Right kidney (tissue), 1 donor: ENCODE measurements around the gene PCDHA10.
"Not testable (repeated sequence)": the region's sequence is repeated elsewhere in the genome, so short reads cannot be mapped to it uniquely, and the experiment has no call there.

Experiments used
- DNase-seq: peaks from one replicate; pipeline ENCODE4 v3.0.0-alpha.2; 2016

The PCDHA10 gene

DNA sequence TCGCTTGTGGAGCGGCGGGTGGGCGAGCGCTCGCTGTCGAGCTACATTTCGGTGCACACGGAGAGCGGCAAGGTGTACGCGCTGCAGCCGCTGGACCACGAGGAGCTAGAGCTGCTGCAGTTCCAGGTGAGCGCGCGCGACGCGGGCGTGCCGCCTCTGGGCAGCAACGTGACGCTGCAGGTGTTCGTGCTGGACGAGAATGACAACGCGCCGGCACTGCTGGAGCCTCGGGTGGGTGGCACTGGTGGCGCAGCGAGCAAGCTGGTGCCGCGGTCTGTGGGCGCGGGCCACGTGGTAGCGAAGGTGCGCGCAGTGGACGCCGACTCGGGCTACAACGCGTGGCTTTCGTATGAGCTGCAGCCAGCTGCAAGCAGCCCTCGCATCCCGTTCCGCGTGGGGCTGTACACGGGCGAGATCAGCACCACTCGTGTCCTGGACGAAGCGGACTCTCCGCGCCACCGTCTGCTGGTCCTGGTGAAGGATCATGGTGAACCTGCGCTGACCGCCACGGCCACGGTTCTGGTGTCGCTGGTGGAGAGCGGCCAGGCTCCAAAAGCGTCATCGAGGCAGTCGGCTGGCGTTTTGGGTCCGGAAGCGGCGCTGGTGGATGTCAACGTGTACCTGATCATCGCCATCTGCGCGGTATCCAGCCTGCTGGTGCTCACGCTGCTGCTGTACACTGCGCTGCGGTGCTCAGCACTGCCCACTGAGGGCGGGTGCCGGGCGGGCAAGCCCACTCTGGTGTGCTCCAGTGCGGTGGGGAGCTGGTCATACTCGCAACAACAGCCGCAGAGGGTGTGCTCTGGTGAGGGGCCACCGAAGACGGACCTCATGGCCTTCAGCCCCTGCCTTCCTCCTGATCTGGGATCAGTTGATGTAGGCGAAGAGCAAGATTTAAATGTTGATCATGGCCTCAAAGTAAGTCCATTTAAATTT, 12.6 kb upstream of the PCDHA10 start:
- no peak for DNase-seq

DNA sequence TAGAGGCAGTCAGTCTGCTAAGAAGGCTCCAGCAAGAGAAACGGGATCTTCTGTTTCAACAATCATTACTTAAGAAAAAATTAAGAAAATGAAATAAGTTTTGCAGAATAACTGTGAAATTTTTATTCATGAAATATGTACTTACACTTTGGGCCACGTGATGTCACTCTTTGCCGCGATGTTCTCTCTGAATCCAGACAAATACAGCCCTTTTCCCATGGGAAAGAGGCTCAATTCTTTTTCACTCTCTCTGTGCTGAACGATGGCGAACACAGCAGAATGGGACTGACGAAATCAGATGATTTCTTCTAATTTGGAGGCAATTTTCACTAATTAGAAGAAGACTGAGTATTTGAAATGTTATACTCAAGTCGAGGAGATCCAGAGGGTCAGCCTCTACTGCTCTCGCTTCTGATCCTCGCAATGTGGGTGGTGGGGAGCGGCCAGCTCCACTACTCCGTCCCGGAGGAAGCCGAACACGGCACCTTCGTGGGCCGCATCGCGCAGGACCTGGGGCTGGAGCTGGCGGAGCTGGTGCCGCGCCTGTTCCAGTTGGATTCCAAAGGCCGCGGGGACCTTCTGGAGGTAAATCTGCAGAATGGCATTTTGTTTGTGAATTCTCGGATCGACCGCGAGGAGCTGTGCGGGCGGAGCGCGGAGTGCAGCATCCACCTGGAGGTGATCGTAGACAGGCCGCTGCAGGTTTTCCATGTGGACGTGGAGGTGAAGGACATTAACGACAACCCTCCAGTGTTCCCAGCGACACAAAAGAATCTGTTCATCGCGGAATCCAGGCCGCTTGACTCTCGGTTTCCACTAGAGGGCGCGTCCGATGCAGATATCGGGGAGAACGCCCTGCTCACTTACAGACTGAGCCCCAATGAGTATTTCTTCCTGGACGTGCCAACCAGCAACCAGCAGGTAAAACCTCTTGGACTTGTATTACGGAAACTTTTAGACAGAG, 7.3 kb upstream of the PCDHA10 start, which contains the start of gene PCDHA9:
PCDHA9 (plus strand) TSS at position 244 of the 964 bp plus-strand sequence; CDS start at position 358, 114 bp downstream.
- DNase-seq: not testable (repeated sequence)

DNA sequence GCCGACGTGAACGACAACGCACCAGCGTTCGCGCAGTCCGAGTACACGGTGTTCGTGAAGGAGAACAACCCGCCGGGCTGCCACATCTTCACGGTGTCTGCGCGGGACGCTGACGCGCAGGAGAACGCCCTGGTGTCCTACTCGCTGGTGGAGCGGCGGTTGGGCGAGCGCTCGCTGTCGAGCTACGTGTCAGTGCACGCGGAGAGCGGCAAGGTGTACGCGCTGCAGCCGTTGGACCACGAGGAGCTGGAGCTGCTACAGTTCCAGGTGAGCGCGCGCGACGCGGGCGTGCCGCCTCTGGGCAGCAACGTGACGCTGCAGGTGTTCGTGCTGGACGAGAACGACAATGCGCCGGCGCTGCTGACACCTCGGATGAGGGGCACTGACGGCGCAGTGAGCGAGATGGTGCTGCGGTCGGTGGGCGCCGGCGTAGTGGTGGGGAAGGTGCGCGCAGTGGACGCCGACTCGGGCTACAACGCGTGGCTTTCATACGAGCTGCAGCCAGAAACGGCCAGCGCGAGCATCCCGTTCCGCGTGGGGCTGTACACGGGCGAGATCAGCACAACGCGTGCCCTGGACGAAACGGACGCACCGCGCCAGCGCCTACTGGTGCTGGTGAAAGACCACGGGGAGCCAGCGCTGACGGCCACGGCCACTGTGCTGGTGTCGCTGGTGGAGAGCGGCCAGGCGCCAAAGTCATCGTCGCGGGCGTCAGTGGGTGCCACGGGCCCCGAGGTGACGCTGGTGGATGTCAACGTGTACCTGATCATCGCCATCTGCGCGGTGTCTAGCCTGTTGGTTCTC, 5.7 kb upstream of the PCDHA10 start:
- not testable (repeated sequence) for DNase-seq

DNA sequence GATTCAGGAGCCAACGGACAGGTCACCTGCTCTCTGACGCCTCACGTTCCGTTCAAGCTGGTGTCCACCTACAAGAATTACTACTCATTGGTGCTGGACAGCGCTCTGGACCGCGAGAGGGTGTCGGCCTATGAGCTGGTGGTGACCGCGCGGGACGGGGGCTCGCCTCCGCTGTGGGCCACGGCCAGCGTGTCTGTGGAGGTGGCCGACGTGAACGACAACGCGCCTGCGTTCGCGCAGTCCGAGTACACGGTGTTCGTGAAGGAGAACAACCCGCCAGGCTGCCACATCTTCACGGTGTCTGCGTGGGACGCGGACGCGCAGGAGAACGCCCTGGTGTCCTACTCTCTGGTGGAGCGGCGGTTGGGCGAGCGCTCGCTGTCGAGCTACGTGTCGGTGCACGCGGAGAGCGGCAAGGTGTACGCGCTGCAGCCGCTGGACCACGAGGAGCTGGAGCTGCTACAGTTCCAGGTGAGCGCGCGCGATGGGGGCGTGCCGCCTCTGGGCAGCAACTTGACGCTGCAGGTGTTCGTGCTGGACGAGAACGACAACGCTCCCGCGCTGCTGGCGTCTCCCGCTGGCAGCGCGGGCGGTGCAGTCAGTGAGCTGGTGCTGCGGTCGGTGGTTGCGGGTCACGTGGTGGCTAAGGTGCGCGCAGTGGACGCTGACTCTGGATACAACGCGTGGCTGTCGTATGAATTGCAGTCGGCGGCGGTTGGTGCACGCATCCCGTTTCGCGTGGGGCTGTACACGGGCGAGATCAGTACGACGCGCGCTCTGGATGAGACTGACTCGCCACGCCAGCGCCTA, 1.7 kb downstream of the PCDHA10 start:
- DNase-seq: no peak

DNA sequence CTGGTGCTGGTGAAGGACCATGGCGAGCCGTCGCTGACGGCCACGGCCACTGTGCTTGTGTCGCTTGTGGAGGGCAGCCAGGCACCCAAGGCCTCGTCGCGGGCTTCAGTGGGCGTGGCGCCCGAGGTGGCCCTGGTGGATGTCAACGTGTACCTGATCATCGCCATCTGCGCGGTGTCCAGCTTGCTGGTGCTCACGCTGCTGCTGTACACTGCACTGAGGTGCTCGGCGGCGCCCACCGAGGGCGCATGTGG, 2.2 kb downstream of the PCDHA10 start:
- no peak for DNase-seq

DNA sequence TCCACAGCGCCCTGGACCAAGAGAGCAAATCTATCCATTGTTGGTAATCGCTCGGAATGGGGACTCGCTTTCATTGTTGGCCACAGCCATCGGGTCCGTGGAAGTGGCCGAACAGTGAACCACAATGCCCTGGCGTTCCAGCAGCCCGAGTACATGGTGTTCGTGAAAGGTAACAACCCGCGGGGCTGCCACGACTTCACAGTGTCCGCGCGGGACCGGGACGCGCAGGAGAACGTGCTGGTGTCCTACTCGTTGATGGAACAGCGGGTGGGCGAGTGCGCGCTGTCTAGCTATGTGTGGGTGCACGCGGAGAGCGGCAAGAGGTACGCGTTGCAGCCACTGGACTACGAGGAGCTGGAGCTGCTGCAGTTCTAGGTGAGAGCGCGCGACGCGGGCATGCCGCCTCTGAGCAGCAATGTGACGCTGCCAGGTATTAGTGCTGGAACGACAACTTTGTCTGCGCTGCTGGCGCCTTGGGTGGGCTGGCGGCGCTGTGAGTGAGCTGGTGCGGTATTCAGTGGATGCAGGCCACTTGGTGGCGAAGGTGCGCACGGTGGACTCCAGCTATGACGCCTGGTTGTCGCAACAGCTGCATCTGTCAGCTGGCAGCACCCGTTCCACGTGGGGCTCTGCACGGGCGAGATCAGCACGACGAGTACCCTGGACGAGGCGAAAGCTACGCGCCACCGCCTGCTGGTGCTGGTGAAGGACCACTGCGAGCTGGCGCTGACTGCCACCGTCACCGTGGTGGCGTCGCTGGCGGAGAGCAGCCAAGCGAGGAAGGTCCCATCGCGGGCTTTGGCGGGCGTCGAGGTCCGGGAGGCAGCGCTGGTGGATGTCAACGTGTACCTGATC, 7.0 kb downstream of the PCDHA10 start:
- DNase-seq: no peak

DNA sequence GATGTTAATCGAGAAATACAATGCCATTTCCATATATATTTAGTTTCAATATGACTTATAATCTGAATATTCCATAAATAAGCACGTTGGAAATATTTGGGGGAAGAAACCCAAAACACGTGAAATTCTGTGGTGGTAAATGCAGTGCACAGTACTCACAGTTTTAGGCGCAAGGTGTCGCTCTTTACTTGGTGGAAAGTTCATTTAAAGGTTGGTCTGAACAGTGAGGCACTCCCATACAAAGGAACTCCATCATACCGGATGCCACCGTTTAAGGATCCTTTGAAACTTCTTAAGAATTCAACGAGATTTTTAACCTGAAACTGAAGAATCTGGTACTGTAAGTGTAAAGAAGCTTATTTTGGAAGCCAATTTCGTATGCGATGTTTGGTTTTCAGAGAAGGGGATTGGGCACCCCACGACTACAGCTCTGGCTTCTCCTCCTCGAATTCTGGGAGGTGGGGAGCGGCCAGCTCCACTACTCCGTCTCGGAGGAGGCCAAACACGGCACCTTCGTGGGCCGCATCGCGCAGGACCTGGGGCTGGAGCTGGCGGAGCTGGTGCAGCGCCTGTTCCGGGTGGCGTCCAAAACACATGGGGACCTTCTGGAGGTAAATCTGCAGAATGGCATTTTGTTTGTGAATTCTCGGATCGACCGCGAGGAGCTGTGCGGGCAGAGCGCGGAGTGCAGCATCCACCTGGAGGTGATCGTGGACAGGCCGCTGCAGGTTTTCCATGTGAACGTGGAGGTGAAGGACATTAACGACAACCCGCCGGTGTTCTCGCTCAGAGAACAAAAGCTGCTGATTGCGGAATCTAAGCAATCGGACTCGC, 13.2 kb downstream of the PCDHA10 start, which contains the start of gene PCDHA11:
PCDHA11 (plus strand) TSS at position 237 of the 834 bp plus-strand sequence; CDS start at position 384, 147 bp downstream.
- DNase-seq: no peak

DNA sequence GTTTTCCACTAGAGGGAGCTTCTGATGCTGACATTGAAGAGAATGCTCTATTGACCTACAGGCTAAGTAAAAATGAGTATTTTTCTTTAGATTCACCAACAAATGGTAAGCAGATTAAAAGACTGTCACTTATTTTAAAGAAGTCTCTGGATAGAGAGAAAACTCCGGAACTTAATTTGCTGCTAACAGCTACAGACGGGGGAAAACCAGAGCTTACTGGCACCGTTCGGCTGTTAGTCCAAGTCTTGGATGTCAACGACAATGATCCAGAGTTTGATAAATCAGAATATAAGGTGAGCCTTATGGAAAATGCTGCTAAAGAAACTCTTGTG, 13.8 kb downstream of the PCDHA10 start:
- DNase-seq: no peak

DNA sequence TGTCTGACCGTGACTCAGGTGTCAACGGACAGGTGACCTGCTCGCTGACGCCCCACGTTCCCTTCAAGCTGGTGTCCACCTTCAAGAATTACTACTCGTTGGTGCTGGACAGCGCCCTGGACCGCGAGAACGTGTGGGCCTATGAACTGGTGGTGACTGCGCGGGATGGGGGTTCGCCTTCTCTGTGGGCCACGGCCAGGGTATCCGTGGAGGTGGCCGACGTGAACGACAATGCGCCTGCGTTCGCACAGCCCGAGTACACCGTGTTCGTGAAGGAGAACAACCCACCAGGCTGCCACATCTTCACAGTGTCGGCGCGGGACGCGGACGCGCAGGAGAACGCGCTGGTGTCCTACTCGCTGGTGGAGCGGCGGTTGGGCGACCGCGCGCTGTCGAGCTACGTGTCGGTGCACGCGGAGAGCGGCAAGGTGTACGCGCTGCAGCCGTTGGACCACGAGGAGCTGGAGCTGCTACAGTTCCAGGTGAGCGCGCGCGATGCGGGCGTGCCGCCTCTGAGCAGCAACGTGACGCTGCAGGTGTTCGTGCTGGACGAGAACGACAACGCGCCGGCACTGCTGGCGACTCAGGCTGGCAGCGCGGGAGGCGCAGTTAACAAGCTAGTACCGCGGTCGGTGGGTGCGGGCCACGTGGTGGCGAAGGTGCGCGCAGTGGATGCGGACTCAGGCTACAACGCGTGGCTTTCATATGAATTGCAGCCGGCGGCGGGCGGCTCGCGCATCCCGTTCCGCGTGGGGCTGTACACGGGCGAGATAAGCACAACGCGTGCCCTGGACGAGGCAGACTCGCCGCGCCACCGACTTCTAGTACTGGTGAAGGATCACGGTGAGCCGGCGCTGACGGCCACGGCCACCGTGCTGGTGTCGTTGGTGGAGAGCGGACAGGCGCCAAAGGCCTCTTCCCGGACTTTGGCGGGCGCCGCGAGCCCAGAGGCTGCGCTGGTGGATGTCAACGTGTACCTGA, 14.8 kb downstream of the PCDHA10 start:
- no peak for DNase-seq

DNA sequence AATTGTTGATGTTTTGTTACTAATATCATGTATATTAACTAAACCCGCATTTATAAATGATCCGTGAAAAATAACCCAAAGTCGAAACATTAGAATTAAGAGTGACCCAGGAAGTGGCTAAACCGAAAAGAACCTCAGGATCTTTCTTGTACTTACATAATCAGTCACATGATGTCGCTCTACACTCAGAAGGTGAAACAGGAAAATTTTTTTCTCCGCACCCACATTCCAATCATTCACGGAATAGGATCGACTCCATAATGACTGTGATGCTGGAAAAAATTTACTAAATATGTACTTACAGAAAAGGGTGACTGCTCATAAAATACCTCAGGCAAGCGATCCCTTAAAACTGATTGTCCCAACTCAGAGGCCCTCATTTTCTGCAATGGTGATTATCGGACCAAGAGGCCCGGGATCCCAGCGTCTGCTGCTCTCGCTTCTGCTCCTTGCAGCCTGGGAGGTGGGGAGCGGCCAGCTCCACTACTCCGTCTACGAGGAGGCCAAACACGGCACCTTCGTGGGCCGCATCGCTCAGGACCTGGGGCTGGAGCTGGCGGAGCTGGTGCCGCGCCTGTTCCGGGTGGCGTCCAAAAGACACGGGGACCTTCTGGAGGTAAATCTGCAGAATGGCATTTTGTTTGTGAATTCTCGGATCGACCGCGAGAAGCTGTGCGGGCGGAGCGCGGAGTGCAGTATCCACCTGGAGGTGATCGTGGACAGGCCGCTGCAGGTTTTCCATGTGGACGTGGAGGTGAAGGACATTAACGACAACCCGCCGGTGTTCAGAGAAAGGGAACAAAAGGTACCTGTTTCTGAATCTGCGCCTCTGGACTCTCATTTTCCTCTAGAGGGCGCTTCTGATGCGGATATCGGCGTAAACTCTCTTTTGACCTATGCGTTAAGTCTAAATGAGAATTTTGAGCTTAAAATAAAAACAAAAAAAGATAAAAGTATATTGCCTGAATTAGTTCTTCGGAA, 19.7 kb downstream of the PCDHA10 start, which contains the start of gene PCDHA12:
PCDHA12 (plus strand) TSS at position 224 of the 981 bp plus-strand sequence; CDS start at position 389, 165 bp downstream.
- DNase-seq: no peak

DNA sequence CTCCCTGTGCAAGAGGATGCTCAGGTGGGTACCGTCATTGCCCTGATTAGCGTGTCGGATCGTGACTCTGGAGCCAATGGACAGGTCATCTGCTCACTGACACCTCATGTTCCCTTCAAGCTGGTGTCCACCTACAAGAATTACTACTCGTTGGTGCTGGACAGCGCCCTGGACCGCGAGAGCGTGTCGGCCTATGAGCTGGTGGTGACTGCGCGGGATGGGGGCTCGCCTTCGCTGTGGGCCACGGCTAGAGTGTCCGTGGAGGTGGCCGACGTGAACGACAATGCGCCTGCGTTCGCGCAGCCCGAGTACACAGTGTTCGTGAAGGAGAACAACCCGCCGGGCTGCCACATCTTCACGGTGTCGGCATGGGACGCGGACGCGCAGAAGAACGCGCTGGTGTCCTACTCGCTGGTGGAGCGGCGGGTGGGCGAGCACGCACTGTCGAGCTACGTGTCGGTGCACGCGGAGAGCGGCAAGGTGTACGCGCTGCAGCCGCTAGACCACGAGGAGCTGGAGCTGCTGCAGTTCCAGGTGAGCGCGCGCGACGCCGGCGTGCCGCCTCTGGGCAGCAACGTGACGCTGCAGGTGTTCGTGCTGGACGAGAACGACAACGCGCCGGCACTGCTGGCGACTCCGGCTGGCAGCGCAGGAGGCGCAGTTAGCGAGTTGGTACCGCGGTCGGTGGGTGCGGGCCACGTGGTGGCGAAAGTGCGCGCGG, 21.0 kb downstream of the PCDHA10 start:
- not testable (repeated sequence) for DNase-seq

DNA sequence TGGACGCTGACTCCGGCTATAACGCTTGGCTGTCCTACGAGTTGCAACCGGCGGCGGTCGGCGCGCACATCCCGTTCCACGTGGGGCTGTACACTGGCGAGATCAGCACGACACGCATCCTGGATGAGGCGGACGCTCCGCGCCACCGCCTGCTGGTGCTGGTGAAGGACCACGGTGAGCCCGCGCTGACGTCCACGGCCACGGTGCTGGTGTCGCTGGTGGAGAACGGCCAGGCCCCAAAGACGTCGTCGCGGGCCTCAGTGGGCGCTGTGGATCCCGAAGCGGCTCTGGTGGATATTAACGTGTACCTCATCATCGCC, 21.5 kb downstream of the PCDHA10 start:
- no peak for DNase-seq

DNA sequence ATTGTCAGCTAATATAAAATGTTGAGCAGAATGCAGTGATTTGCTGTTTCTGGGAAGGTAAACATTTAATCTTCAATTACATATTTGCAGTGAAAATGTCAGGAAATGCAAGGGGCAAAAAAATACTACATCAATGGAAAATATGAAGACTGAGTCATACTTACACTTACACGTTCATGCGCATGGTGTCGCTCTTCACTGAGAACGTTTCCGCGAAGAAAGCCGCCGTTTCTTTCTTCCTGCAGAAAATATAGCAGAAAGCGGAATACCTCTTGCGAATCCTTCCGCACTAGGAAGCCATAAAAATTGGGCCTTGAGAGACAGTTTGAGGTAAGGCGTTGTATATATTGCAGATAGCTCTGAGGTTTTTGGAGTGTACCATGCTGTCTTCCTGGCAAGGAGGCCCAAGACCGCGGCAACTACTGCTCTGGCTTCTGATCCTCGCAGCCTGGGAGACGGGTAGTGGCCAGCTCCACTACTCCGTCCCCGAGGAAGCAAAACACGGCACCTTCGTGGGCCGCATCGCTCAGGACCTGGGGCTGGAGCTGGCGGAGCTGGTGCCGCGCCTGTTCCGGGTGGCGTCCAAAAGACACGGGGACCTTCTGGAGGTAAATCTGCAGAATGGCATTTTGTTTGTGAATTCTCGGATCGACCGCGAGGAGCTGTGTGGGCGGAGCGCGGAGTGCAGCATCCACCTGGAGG, 26.3 kb downstream of the PCDHA10 start, which contains the start of gene PCDHA13:
PCDHA13 (plus strand) TSS at position 236 of the 702 bp plus-strand sequence; CDS start at position 381, 145 bp downstream.
- no peak for DNase-seq

DNA sequence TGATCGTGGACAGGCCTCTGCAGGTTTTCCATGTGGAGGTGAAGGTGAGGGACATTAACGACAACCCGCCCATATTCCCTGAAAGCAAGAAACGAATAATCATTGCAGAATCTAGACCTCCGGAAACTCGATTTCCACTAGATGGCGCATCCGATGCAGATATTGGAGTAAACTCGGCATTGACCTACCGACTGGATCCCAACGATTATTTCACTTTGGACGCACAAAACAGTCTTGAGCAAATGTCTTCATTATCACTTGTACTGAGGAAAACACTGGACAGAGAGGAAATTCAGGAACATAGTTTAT, 26.8 kb downstream of the PCDHA10 start:
- no peak for DNase-seq

DNA sequence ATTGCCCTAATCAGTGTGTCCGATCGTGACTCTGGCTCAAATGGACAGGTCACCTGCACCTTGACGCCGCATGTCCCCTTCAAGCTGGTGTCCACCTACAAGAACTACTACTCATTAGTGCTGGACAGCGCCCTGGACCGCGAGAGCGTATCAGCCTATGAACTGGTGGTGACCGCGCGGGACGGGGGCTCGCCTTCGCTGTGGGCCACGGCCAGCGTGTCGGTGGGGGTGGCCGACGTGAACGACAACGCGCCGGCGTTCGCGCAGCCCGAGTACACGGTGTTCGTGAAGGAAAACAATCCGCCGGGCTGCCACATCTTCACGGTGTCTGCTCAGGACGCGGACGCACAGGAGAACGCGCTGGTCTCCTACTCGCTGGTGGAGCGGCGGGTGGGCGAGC, 27.7 kb downstream of the PCDHA10 start:
- no peak for DNase-seq
